ENCODE results near the gene TNNC1. TPM values are rescaled to one million over a fixed set of nuclear protein-coding genes. Genes with fewer than 3 reads are reported as not detected.

TNNC1 gene
- total RNA-seq, 1 experiment from 2014 or later, result 5.6 TPM

GRCh38 chr3:52479877-52480575 is 26.2 kb upstream of the TNNC1 start:
- no peak for TF ChIP-seq CTCF (conservative IDR thresholded peaks at IDR 0.05)
- H2BK12ac ChIP-seq (ENCODE audit: insufficient read length, low read depth, low read length), result no peak overlapping the region
- no peaks in the 10 kb centered on the region; a peak in 2 of 4 replicates for H3K4me1 Mint-ChIP-seq
- H3K4me3 Mint-ChIP-seq, result no peak overlapping the region
- no peak overlapping the region for H3K56ac ChIP-seq (ENCODE audit: insufficient read length, low read depth, low read length)
- H2BK5ac ChIP-seq (ENCODE audit: insufficient read length, low read length), result no peak overlapping the region
- no peak overlapping the region for H2BK120ac ChIP-seq (ENCODE audit: low read depth, low read length, poor library complexity, severe bottlenecking)
- no peaks in the 10 kb centered on the region for H3K4me1 ChIP-seq (ENCODE audit: insufficient read depth, low read length)
- no peaks in the 10 kb centered on the region for H3K27me3 ChIP-seq (ENCODE audit: insufficient read depth, low read length)
- H4K5ac ChIP-seq (ENCODE audit: insufficient read length, low read depth, low read length), result no peak overlapping the region
- H3K23me2 ChIP-seq (ENCODE audit: insufficient read length, low read depth, low read length, poor library complexity, severe bottlenecking), result no peaks in the 10 kb centered on the region
- H3K79me1 ChIP-seq (ENCODE audit: insufficient read depth, low read depth, low read length, poor library complexity, severe bottlenecking), result no peaks in the 10 kb centered on the region
- no peak overlapping the region for H3K27ac ChIP-seq (ENCODE audit: insufficient read length, low read depth, low read length)
- no peak overlapping the region for H4K8ac ChIP-seq (replicated peaks; ENCODE audit: insufficient read length, low read depth, low read length)
- H3K18ac ChIP-seq (ENCODE audit: insufficient read length, low read depth, low read length), result no peak overlapping the region
- no peak overlapping the region for H2BK20ac ChIP-seq (ENCODE audit: low read depth, low read length, poor library complexity, severe bottlenecking)
- H3K14ac ChIP-seq (ENCODE audit: insufficient read depth, low read length), result no peak overlapping the region
- H4K20me1 ChIP-seq (ENCODE audit: control insufficient read depth, insufficient read depth, insufficient read length), result no peaks in the 10 kb centered on the region
- H3T11ph ChIP-seq (ENCODE audit: low read length), result no peak overlapping the region
- H3K4me2 ChIP-seq (ENCODE audit: insufficient read depth, insufficient read length, low read length), result no peak overlapping the region
- peaks cover 51 to 99% (median 92%) of the 10 kb centered on the region in 3 experiments; a peak in 6 of 7 replicates for H3K36me3 Mint-ChIP-seq (ENCODE audit: insufficient read depth in 1 of 3, low read depth in 3 of 3)
- H4K91ac ChIP-seq (ENCODE audit: insufficient read length, low read depth, low read length), result no peak overlapping the region
- WGBS (ENCODE audit: extremely low coverage, insufficient read length, low lambda C conversion rate), result no CpG with 5 or more reads among the region's 16 CpGs
- H3K9me3 ChIP-seq (ENCODE audit: control insufficient read depth, low read depth, low read length), result no peaks in the 10 kb centered on the region
- H2BK15ac ChIP-seq (ENCODE audit: low read depth, low read length), result no peak overlapping the region
- no peaks in the 10 kb centered on the region for H3K79me2 ChIP-seq (ENCODE audit: insufficient read depth, low read length)
- H3K4ac ChIP-seq (ENCODE audit: low read depth, low read length), result no peak overlapping the region
- DNase-seq, result peak; percentile 18
- H3K27ac Mint-ChIP-seq, result no peak overlapping the region
- no peak overlapping the region for H3K9ac ChIP-seq (ENCODE audit: extremely low read depth, insufficient read length, low read length)
- no peak overlapping the region for H2AK5ac ChIP-seq (ENCODE audit: insufficient read length, low read length)
- H3K9me3 Mint-ChIP-seq, result no peaks in the 10 kb centered on the region
- no peak overlapping the region for H3K23ac ChIP-seq (ENCODE audit: insufficient read length, low read depth, low read length)
- H2AFZ ChIP-seq (ENCODE audit: low read length), result no peak overlapping the region
- no peaks in the 10 kb centered on the region for H3K27me3 Mint-ChIP-seq (ENCODE audit: low read depth)
